NCI-H2029 treated with DMSO at 0.1 percent for 48 hours (cell line): ENCODE data around the gene KDM1A.
"Not testable (repeated sequence)": the region's sequence is repeated elsewhere in the genome, so short reads cannot be mapped to it uniquely, and the experiment has no call there.

Experiments used
- DNase-seq: peaks from one replicate; lab custom pipeline; 2025; lab: John Stamatoyannopoulos, UW

The KDM1A gene

GRCh38 chr1:23019094-23019862 is at the start of gene KDM1A:
Gene KDM1A (plus strand): TSS chr1:23019468. CDS start chr1:23019597, 129 bp downstream.
- peak; percentile 89 for DNase-seq

GRCh38 chr1:22970096-22970495 is 49.2 kb upstream of the KDM1A start:
- DNase-seq: no peak

- no peak for DNase-seq
Measured at GRCh38 chr1:22971161-22971560, 48.1 kb upstream of the KDM1A start.

- no peak for DNase-seq
Measured at GRCh38 chr1:22971611-22972405, 47.5 kb upstream of the KDM1A start.

- DNase-seq: no peak
Measured at GRCh38 chr1:22972760-22973159, 46.5 kb upstream of the KDM1A start, which contains the start of gene LACTBL1. Gene LACTBL1 (minus strand): TSS chr1:22972866. CDS start chr1:22972316, 550 bp downstream.

GRCh38 chr1:22975694-22976093 is 43.6 kb upstream of the KDM1A start:
- no peak for DNase-seq

- no peak for DNase-seq
Measured at GRCh38 chr1:22976127-22976460, 43.2 kb upstream of the KDM1A start.

GRCh38 chr1:22976461-22977243 is 42.6 kb upstream of the KDM1A start:
- DNase-seq: peak; percentile 46

- DNase-seq: no peak
Measured at GRCh38 chr1:22978299-22978698, 41.0 kb upstream of the KDM1A start.

- not testable (repeated sequence) for DNase-seq
Measured at GRCh38 chr1:22980471-22980790, 38.8 kb upstream of the KDM1A start.

GRCh38 chr1:22983944-22984343 is 35.3 kb upstream of the KDM1A start:
- DNase-seq: no peak

- DNase-seq: not testable (repeated sequence)
Measured at GRCh38 chr1:22992384-22992783, 26.9 kb upstream of the KDM1A start.

- DNase-seq: not testable (repeated sequence)
Measured at GRCh38 chr1:22993220-22993795, 26.0 kb upstream of the KDM1A start.

GRCh38 chr1:22995774-22996173 is 23.5 kb upstream of the KDM1A start:
- no peak for DNase-seq

- not testable (repeated sequence) for DNase-seq
Measured at GRCh38 chr1:22997528-22997927, 21.7 kb upstream of the KDM1A start.

- not testable (repeated sequence) for DNase-seq
Measured at GRCh38 chr1:23000133-23000532, 19.1 kb upstream of the KDM1A start.

GRCh38 chr1:23002218-23002617 is 17.1 kb upstream of the KDM1A start:
- DNase-seq: not testable (repeated sequence)

- no peak for DNase-seq
Measured at GRCh38 chr1:23004112-23004511, 15.2 kb upstream of the KDM1A start.

- not testable (repeated sequence) for DNase-seq
Measured at GRCh38 chr1:23004769-23005168, 14.5 kb upstream of the KDM1A start.

- DNase-seq: no peak
Measured at GRCh38 chr1:23007106-23007505, 12.2 kb upstream of the KDM1A start.

GRCh38 chr1:23008901-23009300 is 10.4 kb upstream of the KDM1A start:
- DNase-seq: no peak

GRCh38 chr1:23010025-23010424 is 9.2 kb upstream of the KDM1A start:
- DNase-seq: not testable (repeated sequence)
